A549 (cell line): ENCODE measurements around the gene METTL18.

Source experiments
- MYC ChIP-seq: IDR thresholded peaks from 2 replicates; pipeline ENCODE4 v1.6.1; 2012; ENCODE audit warnings: mild to moderate bottlenecking, inconsistent platforms, low read length, improper control_type of control experiment, borderline replicate concordance
- TF ChIP-seq, protein P1 (sequence below): fragments of 150-350 bp; IDR thresholded peaks from 2 replicates; pipeline ENCODE4 v1.6.1; 2014; ENCODE audit warnings: low read depth, mild to moderate bottlenecking, low read length

DNA sequence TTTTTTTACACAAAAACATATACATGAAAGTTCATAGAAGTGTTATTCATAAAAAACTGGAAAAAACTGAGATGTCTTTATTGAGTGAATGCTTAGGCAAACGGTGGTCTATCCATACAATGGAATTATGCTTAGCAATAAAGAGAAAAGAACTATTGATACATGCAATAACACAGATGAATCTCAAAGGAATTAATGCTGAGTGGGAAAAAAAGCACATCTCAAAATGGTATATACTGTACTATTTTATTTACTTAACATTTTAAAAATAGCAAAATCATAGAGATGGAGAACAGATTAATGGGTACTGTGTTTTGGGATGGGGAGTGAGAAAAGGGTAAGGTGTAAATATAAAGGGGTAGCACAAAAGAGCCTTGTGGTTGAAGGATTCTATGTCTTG is 29.8 kb downstream of the METTL18 start:
- no peak for TF ChIP-seq MYC
- TF ChIP-seq, protein P1, sequence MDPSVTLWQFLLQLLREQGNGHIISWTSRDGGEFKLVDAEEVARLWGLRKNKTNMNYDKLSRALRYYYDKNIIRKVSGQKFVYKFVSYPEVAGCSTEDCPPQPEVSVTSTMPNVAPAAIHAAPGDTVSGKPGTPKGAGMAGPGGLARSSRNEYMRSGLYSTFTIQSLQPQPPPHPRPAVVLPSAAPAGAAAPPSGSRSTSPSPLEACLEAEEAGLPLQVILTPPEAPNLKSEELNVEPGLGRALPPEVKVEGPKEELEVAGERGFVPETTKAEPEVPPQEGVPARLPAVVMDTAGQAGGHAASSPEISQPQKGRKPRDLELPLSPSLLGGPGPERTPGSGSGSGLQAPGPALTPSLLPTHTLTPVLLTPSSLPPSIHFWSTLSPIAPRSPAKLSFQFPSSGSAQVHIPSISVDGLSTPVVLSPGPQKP = no peak
